Hepatic stellate cell (primary cell): Measurements from ENCODE around the gene LIMS1.
"Not testable (repeated sequence)": the region's sequence is repeated elsewhere in the genome, so short reads cannot be mapped to it uniquely, and the experiment has no call there.

Source experiments
- DNase-seq: peaks from one replicate; pipeline ENCODE4 v3.0.0; 2011; ENCODE audit warnings: low spot score

LIMS1 gene

DNA sequence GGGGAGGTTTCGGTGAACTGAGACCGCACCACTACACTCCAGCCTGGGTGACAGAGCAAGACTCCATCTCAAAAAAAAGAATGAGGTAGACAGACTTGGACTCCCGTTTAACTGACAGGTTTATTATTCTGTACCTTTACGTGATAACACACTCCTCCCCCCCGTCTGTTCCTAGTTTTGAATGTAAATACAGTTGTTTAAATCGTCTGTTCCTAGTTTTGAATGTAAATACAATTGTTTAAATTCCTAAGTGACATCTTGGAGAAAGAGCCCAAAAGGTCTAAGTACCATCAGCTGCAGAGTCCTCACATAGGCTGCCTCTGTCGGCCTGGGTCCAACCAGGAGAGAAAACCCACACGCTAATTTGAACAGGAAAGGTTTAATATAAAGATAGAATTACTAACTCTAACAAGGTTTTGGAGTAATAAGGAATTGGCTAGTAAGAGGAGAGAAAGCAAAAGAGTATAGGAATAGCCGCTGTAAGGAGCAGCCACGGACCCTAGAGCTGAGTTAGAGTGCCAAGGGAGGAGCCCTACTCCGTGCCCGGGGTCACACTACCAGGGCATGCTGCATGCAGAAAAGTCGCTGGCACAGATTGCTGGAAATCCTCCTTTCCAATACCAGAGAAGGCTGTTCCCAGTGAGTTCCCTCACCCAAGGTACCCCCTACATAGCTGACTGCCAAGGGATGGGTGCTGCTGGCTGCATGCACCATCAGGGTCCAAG, 101.5 kb downstream of the LIMS1 start:
- no peak for DNase-seq

- DNase-seq, result peak; percentile 83
These were observed 103.0 kb downstream of the LIMS1 start for GRCh38 chr2:108637304-108637669.

GRCh38 chr2:108640731-108641130, 106.5 kb downstream of the LIMS1 start:
- peak; percentile 77 for DNase-seq

DNA sequence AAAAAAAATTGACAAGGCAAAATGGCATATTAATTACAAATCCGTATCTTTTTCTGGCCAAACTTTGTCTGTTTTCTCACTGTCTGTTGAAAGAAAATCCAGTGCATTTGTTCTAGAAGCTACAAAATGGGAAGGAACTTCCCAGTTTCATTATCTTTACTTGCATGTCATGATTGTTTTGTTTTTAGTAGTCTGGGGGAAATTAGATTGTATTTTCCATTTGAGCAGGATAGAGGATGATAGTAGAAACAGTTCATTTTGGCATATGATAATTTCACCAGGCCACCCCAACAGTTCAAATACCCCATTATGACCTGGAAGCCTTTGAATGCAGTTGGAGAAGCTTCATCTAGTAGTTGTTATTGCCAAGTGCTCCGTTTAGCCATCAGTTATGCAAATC, 107.5 kb downstream of the LIMS1 start:
- DNase-seq, result no peak

DNA sequence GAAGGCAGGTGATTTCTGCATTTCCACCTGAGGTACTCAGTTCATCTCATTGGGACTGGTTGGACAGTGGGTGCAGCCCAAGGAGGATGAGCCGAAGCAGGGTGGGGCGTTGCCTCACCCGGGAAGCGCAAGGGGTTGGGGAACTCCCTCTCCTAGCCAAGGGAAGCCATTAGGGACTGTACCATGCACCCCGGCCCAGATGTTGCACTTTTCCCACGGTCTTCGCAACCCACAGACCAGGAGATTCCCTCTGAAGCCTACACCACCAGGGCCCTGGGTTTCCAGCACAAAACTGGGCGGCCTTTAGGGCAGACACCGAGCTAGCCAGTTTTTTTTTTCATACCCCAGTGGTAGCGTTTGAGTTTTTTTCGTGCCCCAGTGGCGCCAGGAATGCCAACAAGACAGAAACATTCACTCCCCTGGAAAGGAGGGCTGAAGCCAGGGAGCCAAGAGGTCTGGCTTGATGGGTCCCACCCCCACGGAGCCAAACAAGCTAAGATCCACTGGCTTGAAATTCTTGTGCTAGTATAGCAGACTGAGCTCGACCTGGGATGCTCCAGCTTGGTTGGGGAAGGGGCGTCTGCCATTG, 109.1 kb downstream of the LIMS1 start:
- DNase-seq, result no peak

- DNase-seq, result not testable (repeated sequence)
These were observed 109.6 kb downstream of the LIMS1 start for GRCh38 chr2:108643862-108644261.

GRCh38 chr2:108644446-108644845, 110.2 kb downstream of the LIMS1 start:
- not testable (repeated sequence) for DNase-seq

GRCh38 chr2:108648796-108649195, 114.5 kb downstream of the LIMS1 start:
- DNase-seq, result not testable (repeated sequence)

GRCh38 chr2:108650465-108650864, 116.2 kb downstream of the LIMS1 start:
- DNase-seq, result not testable (repeated sequence)

GRCh38 chr2:108651468-108651867, 117.2 kb downstream of the LIMS1 start:
- DNase-seq, result not testable (repeated sequence)

GRCh38 chr2:108652187-108652931, 118.1 kb downstream of the LIMS1 start:
- DNase-seq, result not testable (repeated sequence)

DNA sequence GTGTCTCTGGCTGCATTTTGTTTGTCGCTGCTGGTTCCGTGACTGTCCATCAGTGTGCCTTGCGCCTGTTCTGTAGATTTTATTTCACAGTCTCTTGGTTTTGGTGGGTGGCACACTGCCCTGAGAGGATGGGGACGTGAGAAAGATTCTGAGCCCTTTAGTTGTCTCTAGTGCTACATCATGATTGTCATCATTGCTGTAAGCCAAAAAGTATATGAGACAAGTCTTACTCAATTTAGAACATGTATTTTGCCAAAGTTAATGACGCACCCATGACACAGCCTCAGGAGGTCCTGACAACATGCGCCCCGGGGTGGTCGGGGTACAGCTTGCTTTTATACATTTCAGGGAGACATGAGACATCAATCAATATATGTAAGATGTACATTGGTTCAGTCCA, 119.2 kb downstream of the LIMS1 start:
- not testable (repeated sequence) for DNase-seq

- DNase-seq, result not testable (repeated sequence)
These were observed 119.6 kb downstream of the LIMS1 start for GRCh38 chr2:108653849-108654248.

GRCh38 chr2:108654521-108655125, 120.4 kb downstream of the LIMS1 start:
- DNase-seq, result not testable (repeated sequence)

- DNase-seq, result not testable (repeated sequence)
These were observed 121.0 kb downstream of the LIMS1 start for GRCh38 chr2:108655270-108655669.

- DNase-seq, result not testable (repeated sequence)
These were observed 122.0 kb downstream of the LIMS1 start for GRCh38 chr2:108656282-108656681.

DNA sequence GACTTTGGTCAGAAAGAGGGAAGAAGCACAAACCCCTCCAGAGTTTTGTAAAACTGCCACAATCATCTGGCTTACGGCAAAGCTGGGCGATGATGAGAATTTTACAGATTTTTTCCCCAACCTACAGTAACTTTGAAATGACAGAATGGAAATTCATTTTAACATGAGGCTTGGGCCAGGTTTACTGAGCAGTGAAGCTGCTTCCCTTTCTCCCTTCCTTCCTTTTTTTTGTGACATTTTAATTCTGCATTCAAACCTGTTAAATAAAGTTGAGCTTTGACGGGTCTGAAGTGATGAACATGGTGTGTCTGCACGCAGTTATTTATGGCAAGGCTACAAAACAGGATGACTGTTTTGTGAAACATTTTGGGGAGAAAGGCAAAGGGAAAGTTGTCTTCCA, 123.2 kb downstream of the LIMS1 start:
- not testable (repeated sequence) for DNase-seq

DNA sequence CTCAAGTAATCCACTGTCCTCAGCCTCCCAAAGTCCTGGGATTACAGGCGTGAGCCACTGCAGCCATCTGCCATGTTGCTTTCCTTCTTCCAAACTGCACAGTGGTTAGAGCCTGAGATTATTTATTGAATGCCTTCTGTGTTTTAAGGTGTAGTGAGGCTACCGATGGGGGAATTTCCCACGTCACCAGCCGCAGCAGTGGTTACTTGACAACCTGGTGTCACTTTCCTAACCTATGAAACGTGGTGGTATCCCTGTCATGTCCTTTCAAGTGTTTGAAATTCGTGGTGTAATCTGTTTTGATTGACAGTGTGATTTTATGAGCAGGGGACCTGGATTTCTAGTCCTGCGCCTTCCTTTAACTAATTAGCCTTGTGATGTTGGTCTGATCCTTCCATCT, 124.3 kb downstream of the LIMS1 start:
- not testable (repeated sequence) for DNase-seq

GRCh38 chr2:108661493-108661892, 127.2 kb downstream of the LIMS1 start:
- DNase-seq, result not testable (repeated sequence)

GRCh38 chr2:108662207-108662612, 127.9 kb downstream of the LIMS1 start:
- DNase-seq, result not testable (repeated sequence)

DNA sequence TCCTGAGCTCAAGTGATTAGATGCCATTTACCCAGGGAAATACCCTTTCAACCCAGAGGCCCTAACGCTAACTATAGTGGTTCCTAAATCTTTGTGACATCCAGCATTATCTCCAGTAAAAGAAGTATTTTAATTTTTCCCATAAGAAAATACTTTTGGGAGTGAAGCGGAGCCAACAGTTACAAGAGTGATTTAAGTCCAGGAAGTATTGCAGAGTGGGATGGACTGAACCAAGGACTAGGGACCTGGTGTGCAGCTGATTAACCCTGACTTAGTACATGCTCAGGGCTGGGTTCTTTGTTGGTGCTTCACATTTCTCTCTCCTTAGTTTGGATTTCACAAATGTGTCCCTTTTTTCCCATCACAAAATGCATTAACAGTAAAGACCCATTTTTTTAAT, 129.1 kb downstream of the LIMS1 start:
- not testable (repeated sequence) for DNase-seq

- DNase-seq, result not testable (repeated sequence)
These were observed 129.8 kb downstream of the LIMS1 start for GRCh38 chr2:108664089-108664488.
